NCI-H510A treated with DMSO at 0.1 percent for 48 hours (cell line): ENCODE measurements around the gene KIF22.
"Not testable (repeated sequence)": the region's sequence is repeated elsewhere in the genome, so short reads cannot be mapped to it uniquely, and the experiment has no call there.

Source experiments
- DNase-seq: peaks from one replicate; lab custom pipeline; 2025; lab: John Stamatoyannopoulos, UW

KIF22 gene

DNA sequence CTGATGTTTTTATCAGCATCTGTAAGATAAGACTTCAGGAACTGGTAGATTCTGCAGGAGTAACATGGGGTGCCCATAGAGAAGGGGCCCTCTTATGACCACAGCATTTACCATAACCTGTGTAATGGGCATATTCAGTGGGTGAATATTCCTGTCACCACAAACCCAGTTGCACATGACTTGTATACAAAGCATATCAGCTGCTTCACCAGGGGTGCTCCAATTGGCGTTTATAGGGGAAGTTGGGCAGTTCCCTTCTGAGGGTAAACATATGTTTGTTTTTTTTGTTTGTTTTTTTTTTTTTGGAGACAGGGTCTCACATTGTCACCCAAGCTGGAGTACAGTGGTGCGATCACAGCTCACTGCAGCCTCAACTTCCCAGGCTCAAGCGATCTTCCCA lies 24.0 kb upstream of the KIF22 start:
- DNase-seq: no peak

DNA sequence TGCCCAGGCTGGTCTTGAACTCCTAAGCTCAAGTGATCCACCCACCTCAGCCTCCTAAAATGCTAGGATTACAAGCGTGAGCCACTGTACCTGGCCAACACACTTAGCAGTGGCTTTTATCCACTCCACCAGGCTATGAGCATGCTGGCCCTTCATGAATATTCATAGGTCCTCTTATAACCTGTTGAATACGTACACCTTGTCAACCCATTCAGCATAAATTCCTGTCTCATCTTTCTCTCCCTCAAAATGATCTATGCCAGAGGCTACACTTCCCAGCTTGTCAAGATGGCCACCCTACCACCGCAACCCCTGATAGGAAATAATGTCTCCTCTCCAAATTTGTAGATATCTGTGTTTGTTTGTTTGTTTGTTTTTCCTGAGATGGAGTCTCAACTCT lies 23.5 kb upstream of the KIF22 start:
- DNase-seq: no peak

DNA sequence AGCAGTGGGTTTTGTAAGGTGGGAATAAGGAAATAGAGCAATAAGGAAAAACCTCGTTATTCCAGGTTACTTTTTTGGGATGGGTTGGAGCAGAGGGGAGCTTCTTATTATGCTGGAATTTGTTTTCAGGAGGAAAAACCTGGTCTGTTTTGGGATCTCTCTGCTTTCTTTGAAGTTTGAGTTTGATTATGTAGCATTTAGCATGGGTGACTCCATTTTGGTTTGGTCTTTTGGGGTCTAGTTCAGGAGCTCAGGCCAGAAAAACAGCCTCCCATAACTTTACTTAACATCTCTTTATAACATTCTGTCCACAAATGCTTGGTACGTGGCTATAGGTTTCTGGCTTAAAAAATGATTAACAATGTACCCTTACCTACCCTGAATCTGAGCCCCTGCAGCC lies 21.0 kb upstream of the KIF22 start:
- DNase-seq: no peak

DNA sequence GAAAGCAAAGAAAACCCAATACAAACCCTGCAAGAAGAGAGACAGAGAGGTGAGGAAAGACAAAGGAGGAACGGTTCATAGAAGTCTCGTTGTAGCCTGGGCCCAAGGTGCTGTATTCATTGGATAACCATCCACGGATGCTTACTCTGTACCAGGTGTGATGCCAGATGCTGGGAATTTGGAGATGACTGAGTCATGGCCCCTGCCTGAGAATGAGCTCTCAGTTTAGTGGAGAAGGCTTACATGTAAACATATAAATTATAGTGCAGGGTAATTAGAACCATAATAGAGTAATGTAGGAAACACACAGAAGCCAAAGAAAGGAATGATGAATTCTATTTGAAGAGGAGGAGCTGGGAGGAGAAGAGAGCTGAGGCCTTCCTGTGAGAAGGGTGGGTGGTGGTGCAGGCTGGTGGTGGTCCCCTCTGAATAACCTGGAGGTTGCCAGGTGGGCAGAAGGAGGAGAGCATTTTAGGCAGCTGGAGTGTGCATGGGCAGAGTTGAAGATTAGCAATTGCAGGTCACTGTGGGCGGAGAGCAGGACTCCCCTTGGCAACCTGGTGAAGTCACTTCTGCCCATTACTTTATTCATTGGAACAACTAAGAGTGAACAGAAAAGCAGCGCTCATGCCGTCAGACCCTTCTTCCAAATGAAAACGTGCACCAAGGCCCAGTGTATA lies 20.2 kb upstream of the KIF22 start:
- no peak for DNase-seq

DNA sequence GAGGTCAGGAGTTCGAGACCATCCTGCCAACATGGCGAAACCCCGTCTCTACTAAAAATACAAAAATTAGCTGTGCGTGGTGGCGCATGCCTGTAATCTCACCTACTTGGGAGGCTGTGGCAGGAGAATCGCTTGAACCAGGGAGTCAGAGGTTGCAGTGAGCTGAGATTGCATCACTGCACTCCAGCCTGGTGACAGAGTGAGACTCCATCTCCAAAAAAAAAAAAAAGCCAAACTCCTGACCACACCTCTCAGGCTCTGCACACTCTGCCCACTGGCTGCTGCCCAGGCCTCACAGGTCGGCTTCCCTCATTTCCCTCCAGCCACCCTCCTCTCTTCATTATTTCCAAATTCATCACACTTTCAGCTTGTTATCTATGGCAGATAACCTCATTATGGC lies 18.2 kb upstream of the KIF22 start:
- not testable (repeated sequence) for DNase-seq

DNA sequence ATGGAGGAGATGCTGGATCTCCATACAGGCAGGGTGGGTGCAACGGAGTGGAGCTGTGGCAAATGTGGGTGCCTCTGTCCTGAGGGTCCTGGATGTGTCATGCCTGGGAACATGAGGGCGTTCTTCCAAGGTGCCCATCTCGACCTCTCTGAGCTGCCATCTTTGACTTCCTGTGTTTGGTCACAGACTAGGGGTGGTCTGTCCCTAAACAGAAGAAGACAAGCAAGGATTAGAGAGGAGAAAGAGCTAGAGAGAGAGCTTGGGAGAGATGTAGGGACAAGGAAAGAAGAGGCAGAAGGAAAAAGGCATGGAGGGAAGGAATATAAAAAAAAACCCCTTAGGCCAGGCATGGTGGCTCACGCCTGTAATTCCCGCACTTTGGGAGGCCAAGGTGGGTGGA lies 15.8 kb upstream of the KIF22 start:
- DNase-seq: no peak

DNA sequence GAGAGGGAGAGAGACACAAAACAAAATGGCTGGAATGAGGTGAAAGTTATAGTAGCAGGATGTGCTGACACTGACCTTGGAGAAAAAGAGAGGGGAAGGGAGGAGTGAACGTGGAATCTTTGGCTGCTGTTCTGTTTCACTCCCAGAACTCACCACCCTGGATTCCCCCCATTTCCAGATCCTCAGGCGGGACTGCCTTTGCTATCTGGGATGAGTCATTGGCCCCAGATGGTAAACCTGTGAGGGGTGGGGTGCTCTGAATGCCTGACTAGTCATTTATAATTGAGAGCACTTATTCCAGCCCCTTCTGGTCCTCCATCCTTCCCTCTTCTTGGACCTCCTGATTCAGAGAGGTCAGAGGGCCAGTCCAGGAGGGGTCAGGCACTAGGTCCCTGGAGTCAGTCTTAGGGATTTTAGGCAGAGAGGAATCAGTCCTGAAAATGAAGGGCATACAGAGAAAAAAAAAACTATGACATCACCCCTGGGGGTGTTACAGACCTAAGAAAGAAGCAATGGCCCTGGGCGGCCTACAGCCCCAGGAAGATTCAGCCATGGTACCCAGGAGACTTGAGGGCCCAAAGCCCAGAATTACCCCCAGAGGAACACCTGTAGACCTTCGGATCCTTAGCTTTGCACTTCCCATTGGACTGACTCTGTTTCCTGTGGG lies 14.7 kb upstream of the KIF22 start:
- no peak for DNase-seq

DNA sequence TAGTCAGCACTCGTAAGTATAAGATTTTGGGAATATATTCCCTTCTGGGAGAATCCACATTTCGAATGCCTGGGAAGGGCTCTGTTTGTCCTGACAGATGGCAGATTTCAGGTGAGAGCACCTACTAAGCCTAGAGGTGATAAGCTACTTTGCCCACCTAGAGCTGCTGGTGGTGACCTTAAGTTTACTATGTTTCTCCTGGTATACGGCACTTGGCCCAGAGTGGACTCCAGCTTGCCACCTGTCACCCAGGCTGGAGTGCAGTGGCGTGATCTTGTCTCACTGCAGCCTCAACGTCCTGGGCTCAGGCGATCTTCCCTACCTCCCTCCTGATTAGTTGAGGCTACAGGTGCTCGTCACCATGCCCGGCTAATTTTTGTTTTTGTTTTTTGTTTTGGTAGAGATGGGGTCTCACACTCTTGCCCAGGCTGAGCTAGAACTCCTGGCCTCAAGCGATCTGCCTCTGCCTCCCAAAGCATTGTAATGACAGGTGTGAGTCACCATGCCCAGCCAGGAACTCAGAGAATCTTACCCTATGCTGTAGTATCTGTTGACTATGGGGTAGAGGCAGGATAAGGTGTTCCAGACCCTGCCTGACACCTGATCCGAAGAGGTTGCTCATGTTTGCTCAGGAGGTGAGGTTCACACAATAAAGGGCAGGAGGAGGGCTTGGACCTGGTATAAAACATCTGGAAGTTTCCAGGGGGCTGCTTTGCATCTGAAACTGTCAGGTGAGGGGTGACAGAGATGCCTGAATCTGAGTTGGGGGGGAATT lies 12.8 kb upstream of the KIF22 start, which contains the start of gene ZG16:
ZG16 (plus strand) TSS at position 681 of the 775 bp plus-strand sequence. CDS start 1,011 bp downstream, outside the sequence.
- peak; percentile 35 for DNase-seq

DNA sequence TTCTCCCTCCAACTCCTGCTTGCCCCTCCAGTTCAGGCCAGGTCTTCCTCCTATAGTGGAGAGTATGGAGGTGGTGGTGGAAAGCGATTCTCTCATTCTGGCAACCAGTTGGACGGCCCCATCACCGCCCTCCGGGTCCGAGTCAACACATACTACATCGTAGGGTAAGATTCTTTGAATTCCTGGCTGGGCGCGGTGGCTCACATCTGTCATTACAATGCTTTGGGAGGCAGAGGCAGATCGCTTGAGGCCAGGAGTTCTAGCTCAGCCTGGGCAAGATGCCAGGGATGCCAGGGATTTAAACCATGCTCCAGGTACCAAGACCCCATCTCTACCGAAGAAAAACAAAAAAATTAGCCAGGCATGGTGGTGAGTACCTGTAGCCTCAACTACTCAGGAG lies 11.1 kb upstream of the KIF22 start:
- no peak for DNase-seq

DNA sequence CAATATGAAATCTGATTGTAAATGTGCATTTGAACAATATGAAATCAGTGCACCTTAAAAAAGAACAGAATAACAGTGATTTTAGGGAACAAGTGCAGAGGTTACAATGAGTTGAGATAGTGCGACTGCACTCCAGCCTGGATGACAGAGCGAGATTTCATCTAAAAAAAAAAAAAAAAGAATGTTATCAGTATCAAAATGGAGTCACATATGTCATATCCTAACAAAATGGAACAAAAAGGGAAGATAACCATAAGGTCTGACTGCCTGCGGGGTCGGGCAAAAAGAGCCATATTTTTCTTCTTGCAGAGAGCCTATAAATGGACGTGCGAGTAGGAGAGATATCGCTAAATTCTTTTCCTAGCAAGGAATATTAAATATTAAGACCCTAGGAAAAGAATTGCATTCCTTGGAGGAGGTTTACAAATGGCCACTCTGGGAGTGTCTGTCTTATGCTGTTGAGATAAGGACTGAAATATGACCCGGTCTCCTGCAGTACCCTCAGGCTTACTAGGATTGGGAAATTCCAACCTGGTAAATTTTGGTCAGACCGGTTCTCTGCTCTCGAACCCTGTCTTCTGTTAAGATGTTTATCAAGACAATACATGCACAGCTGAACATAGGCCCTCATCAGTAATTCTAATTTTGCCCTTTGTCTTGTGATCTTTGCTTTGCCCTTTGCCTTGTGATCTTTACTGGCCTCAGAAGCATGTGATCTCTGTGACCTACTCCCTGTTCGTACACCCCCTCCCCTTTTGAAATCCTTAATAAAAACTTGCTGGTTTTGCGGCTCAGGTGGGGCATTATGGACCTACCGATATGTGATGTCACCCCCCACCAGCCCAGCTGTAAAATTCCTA lies 7.2 kb upstream of the KIF22 start:
- peak; percentile 52 for DNase-seq

DNA sequence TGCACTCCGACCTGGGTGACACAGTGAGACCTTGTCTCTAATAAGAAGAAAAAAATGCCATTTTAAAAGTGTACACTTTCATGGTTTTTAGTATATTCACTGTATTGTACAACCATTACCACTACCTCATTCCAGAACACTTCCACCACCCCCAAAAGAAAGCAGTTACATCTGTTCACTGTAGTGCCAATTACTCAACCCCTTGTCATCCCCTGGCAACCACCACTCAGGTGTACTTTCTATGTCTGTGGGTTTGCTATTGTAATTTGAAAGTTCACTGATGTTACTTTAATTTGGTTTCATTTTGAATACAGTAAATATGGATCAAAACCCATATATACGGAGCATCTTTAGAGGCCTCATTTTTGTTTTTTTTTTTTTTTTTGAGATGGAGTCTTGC lies 6.4 kb upstream of the KIF22 start:
- no peak for DNase-seq

DNA sequence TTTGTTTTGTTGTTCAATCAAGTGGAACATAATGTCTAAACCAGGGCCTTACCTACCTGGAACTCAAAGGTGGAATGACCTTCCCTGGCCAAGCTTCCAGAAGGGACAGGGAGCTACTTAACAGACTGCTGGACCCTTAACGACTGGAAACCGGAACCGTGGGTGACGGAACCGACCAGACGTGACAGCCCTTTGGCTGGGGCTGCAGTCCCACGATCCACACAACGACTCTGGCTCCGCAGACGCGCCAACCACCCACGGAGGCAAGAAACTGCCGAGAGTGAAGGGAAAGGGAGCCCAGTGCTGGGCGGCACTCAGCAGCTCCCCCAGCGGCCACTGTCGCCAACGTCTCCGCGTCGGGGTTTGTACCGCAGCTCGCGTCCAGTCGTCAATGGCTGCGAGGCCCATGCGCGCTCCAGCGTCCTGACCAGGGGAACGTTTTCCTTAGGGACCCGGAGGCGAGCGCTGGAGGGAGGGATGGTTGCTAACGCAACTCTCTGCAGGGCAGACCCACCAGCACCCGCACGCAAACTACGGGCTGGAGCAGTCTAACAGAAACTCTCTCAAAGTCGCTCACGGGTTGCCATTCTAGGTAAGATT lies 5.5 kb upstream of the KIF22 start:
- DNase-seq: no peak

DNA sequence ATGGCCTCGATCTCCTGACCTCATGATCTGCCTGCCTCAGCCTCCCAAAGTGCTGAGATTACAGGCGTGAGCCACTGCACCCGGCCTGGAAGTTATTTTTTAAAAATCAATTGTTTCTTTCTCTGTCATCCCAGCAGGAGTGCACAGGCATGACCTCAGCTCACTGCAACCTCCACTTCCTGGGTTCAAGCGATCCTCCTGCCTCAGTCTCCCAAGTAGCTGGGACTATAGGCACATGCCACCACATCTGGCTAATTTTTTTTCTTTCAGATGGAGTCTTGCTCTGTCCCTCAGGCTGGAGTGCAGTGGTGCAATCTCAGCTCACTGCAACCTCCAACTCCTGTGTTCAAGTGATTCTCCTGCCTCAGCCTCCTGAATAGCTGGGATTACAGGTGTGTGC lies 3.4 kb upstream of the KIF22 start:
- not testable (repeated sequence) for DNase-seq

DNA sequence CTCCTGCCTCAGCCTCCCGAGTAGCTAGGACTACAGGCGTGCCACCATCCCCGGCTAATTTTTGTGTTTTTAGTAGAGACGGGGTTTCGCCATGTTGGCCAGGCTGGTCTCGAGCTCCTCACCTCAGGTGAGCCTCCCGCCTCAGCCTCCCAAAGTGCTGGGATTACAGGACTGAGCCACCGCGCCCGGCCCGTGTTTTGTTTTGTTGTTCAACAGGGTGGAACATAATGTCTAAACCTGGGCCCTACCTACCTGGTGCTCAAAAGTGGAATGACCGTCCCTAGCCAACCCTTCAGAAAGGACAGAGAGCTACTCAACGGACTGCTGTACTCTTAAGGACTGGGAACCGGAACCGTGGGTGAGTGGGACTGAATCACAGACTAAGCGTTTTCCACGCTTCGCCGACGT lies 772 bp upstream of the KIF22 start:
- peak; percentile 77 for DNase-seq

DNA sequence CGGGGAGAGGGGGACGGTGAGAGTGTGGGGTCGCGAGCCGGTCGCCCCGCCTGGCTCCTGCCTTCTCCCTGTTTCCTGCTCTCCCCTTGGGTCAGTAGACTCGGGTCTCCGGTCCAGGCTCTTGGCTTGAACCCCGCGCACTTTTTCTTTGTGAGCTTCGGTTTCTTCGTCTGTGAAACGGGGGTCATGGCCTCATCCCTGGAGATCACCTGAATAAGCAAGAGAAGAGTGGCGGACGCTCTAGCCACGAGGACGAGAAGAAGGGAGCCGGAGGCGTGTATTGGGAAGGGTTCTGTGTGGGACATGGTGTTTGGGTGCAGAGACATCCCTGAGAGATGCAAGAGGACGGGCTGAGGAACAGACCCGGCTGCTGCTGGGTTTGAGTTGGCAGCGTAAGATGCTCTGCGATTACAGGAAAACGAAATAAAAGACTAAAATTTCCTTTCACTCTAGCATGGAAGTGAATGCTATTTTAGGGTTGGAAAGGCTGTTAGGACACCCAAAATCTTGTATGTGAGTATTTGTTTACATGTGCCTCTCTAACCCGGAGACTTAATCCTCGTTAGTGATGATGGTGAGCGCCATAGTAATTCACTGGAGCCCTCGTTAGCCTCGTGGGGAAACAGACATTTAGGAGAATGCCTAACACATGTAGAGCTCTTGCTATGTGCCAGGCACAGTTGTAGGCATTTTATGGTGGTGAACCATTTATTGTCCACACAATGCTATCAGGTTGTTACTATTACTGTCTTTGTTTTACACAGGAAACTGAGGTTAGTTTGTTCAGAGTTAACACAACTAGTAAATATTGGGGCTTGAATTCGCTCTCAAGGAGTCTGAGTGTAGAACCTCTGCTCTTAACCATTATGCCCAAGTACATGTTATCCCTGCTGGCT lies 646 bp downstream of the KIF22 start:
- DNase-seq: no peak

DNA sequence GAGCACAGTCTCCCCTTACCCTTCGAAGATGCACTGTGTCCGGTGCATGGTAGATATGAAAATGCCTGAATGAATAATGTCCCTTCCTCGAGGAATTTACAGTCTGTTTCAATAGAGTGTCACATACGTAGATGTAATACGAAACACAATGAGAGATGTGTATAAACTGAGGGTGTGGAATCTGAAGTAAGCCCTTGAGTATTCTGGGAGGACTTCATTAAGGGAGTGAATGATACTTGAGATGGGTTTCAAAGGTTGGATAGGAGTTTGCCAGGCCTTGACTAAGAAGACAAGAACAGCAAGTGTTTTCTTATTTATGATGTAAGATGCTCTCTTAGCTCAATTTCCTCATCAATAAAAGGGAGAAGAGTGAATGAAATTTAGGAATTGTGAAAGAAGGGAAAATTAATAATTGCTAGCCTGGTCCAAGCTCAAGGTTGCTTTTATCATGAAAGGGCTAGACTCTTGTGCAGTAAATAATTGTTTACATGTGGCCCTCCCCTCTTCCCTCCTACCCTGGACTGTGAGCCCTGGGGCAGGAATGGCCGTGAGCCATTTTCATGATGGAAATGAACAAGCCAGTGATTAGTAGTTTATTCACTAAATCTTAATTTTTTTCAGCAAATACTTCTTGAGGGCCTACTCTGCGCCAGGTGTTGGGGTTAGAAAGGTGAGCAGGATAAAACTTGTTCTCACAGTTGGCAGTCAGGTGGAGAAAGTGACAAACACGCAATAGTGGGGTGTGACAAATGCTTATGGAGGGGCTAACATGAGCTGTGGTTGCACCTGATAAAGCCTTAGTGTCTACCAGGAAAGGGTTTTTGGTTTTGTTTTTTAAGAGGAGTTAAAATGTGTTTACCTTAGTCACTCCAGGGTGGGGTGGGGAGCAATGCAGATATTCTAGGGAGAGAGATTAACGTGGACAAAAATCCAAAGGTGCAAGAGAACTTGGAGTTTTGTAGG lies 1.6 kb downstream of the KIF22 start:
- DNase-seq: no peak

DNA sequence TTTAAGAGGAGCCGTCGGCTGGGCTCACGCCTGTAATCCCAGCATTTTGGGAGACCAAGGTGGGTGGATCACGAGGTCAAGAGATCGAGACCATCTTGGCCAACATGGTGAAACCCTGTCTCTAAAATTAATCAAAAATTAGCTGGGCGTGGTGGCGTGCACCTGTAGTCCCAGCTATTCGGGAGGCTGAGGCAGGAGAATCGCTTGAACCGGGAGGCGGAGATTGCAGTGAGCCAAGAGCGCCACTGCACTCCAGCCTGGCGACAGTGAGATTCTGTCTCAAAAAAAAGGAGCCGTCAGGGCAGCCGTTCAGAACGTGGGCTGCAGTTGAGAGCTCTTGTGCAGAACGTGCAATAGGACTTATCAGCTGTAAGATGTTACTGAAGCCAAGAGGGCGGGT lies 2.6 kb downstream of the KIF22 start:
- DNase-seq: not testable (repeated sequence)

DNA sequence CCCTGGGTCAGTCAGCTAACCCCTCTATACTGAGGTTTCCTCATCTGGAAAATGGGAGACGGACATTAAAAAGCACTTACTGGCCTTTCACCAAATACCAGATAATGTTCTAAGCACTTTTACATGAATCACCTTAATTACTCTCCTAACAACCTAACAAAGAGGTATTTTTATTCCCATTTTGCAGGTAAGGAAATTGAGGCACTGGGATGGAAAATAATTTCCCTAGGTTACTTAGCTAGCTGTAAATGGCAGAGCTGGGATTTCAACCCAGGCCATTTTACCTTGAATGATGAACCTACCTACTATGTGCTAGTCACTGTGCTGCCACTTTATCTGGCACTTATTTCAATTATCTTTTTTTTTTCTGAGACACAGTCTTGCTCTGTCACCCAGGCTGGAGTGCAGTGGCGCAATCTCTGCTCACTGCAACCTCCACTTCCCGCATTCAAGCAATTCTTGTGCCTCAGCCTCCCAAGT lies 3.7 kb downstream of the KIF22 start:
- DNase-seq: no peak

DNA sequence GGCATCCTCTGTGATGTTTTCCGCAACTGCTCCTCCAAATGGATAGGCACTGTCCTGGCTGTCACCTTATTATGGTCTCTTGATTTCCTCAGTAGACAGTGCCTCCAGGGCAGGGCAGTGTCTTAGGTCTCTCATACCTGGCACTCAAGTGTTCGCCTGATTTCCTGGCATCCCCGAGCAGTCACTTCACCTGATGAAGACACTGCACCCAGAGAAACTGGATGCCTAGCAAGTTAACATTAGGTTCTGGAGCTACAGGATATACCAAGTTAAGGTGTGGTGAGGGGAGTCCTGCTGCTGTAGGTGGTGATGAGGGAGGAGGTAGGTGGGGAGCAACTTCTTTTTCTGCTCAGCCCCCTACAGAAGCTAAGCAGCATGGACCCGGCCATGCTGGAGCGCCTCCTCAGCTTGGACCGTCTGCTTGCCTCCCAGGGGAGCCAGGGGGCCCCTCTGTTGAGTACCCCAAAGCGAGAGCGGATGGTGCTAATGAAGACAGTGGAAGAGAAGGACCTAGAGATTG lies 11.9 kb downstream of the KIF22 start:
- no peak for DNase-seq
